A673 (cell line): Measurements from ENCODE around the gene GRK4. TPM values are rescaled to one million over a fixed set of nuclear protein-coding genes. Genes with fewer than 3 reads are reported as not detected.

Source experiments
- BruUV-seq: library from RNA; stranded (reverse); fragments of 400-500 nt; replicated peaks from 2 replicates; lab custom pipeline; 2021; lab: Mats Ljungman, UMichigan
- CTCF ChIA-PET: fragments of 300-600 bp; sonication (Branson Sonifier 250); formaldehyde crosslinking; loops from one replicate; lab custom pipeline; 2022; ENCODE audit warnings: antibody characterized with exemption; lab: Charles Lee
- POLR2A ChIA-PET: fragments of 300-600 bp; sonication (Branson Sonifier 250); formaldehyde crosslinking; loops from one replicate; lab custom pipeline; 2022; ENCODE audit warnings: antibody characterized with exemption; ENCODE audit not compliant: low non-redundant PET; lab: Charles Lee
- DNase-seq: peaks from one replicate; pipeline ENCODE4 v3.0.0-alpha.2; 2015; ENCODE audit warnings: low spot score
- H3K27ac ChIP-seq: fragments of 200-600 bp; sonication (generic); 2 replicates; pipeline ENCODE4 v1.5.1; 2016; ENCODE audit warnings: mixed run types, low read depth, mild to moderate bottlenecking, mixed read lengths, antibody characterized with exemption, low read length; ENCODE audit not compliant: poor library complexity, severe bottlenecking
- H3K27me3 ChIP-seq: fragments of 200-600 bp; sonication (generic); replicated peaks from 2 replicates; pipeline ENCODE4 v1.6.1; 2017; ENCODE audit warnings: mixed run types, low read depth, mild to moderate bottlenecking, mixed read lengths, antibody characterized with exemption, low read length; ENCODE audit not compliant: insufficient read depth, poor library complexity
- H3K36me3 ChIP-seq: fragments of 200-600 bp; sonication (generic); 2 replicates; pipeline ENCODE4 v1.6.1; 2016; ENCODE audit warnings: mixed run types, mild to moderate bottlenecking, mixed read lengths, antibody characterized with exemption, low read length; ENCODE audit not compliant: insufficient read depth, poor library complexity, severe bottlenecking
- H3K4me1 ChIP-seq: fragments of 200-600 bp; sonication (generic); 2 replicates; pipeline ENCODE4 v1.6.1; 2017; ENCODE audit warnings: mixed run types, mild to moderate bottlenecking, mixed read lengths, antibody characterized with exemption, low read length; ENCODE audit not compliant: insufficient read depth, poor library complexity, severe bottlenecking
- H3K4me3 ChIP-seq: fragments of 200-600 bp; sonication (generic); 2 replicates; pipeline ENCODE4 v1.5.1; 2016; ENCODE audit warnings: low read depth, mixed run types, mild to moderate bottlenecking, mixed read lengths, low read length; ENCODE audit not compliant: poor library complexity, severe bottlenecking
- H3K9me3 ChIP-seq: fragments of 200-600 bp; sonication (generic); 2 replicates; pipeline ENCODE4 v1.6.1; 2016; ENCODE audit warnings: mixed run types, low read depth, mild to moderate bottlenecking, mixed read lengths, antibody characterized with exemption, low read length; ENCODE audit not compliant: poor library complexity, severe bottlenecking
- EZH2 ChIP-seq: fragments of 200-600 bp; sonication (generic); IDR thresholded peaks from 2 replicates; pipeline ENCODE4 v1.6.1; 2017; ENCODE audit warnings: borderline replicate concordance, low read depth, mild to moderate bottlenecking, mixed read lengths, antibody characterized with exemption, low read length; ENCODE audit not compliant: poor library complexity, severe bottlenecking
- intact Hi-C: fragments of 100-400 bp; cut with micrococcal nuclease; formaldehyde crosslinking; loops from one replicate; pipeline ENCODE4 v1.10.0; 2022; ENCODE audit not compliant: unreplicated experiment
- total RNA-seq: library from RNA; stranded (reverse); gene quantifications from 2 replicates; pipeline ENCODE4 v1.2.3, GENCODE V29; 2021
- TF ChIP-seq, protein P1 (sequence below): fragments of 300-800, 200-600 bp; sonication (generic); conservative IDR thresholded peaks from 2 replicates; pipeline ENCODE4 v1.5.1; 2017; ENCODE audit warnings: low read depth, mild to moderate bottlenecking, antibody characterized with exemption, low read length, moderate library complexity, mixed read lengths

Gene GRK4
- total RNA-seq, 1 experiment from 2014 or later, result 5.9 TPM

DNA sequence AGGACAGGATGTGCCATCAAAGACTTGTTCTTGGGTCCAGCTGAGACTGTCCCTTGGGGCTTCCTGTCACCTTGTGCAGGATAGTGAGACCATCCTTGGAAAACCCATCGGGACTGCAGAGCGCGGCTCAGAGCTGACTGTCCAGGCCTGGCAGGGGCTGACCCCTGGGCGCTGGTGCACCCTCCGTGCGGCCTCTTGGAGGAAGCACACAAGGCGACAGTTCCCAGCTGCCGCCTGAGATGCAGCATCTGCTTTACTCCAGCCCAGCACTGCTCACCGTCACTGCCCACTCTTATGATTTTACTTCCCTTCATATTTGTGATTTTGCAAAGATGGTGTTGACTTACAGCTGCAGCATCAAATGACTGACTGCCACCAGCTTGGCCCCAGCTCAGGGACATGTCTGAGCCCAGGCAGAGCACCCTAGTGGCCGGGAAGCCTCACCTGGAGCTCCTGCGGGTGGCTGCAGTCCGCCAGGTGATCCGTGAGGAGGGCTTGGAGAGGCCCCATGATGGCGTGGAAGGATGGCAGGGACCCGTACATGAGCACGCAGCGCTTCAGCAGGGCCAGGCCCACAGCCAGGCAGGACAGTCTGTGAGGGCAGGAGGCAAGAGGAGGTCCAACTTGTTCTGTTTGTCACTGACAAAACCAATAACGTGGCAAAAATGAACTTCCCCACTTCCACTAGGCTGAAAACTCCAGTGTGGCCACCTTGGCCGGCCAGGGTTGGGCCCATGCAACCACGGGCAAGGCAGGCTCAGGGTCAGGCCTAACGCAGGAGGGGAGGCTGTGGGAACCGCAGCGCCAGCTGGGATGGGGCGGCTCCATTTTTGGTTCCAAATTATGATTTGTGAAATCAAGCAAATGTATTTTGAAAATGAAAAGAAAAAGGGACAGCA, 22.0 kb upstream of the GRK4 start:
- intact Hi-C loops, result no loop called here
- TF ChIP-seq EZH2, result no peak
- TF ChIP-seq, protein P1, sequence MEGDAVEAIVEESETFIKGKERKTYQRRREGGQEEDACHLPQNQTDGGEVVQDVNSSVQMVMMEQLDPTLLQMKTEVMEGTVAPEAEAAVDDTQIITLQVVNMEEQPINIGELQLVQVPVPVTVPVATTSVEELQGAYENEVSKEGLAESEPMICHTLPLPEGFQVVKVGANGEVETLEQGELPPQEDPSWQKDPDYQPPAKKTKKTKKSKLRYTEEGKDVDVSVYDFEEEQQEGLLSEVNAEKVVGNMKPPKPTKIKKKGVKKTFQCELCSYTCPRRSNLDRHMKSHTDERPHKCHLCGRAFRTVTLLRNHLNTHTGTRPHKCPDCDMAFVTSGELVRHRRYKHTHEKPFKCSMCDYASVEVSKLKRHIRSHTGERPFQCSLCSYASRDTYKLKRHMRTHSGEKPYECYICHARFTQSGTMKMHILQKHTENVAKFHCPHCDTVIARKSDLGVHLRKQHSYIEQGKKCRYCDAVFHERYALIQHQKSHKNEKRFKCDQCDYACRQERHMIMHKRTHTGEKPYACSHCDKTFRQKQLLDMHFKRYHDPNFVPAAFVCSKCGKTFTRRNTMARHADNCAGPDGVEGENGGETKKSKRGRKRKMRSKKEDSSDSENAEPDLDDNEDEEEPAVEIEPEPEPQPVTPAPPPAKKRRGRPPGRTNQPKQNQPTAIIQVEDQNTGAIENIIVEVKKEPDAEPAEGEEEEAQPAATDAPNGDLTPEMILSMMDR, result no peak
- H3K27ac ChIP-seq, result no peak overlapping the region
- H3K4me1 ChIP-seq, result no peaks in the 10 kb centered on the region
- ChIA-PET POLR2A (no interaction called here), CTCF (no interaction called here)
- H3K27me3 ChIP-seq, result no peaks in the 10 kb centered on the region
- no TSS peak for BruUV-seq
- no peak overlapping the region for H3K4me3 ChIP-seq
- H3K36me3 ChIP-seq, result peaks cover 80% of the 10 kb centered on the region
- DNase-seq, result no peak
- no peaks in the 10 kb centered on the region for H3K9me3 ChIP-seq

DNA sequence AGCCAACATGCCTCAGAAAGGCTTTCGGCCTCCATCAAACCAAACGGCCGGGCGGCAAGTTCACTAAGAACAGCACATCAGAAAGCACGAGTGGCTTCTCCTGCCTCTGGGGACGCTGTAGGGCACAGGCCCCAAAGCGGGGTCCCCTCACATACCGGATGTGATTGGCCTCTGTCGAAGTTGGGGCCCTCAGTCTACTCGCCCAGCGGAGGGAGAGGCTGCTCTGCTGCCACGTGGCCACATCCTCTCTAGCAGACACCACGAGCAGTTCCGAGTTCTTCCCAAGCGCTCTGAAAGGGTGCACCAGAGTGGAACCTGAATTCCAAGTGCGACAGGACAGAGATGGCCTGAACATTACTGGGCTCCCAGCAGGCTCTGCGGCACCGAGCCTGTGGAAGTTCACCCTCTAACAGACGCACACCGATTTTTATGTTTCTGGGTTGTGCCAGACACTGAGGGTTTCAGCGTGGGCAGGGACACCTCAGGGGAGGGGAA, 21.3 kb upstream of the GRK4 start:
- DNase-seq, result no peak
- Histone ChIP-seq H3K4me1 (no peaks in the 10 kb centered on the region), H3K36me3 (peaks cover 84% of the 10 kb centered on the region), H3K27me3 (no peaks in the 10 kb centered on the region), H3K9me3 (no peaks in the 10 kb centered on the region), H3K27ac (no peak overlapping the region), H3K4me3 (no peak overlapping the region)
- POLR2A ChIA-PET, result no interaction called here
- TF ChIP-seq EZH2, result no peak
- TF ChIP-seq, protein P1, result no peak
- CTCF ChIA-PET, result no interaction called here
- BruUV-seq, result no TSS peak
- intact Hi-C loops, result no loop called here

DNA sequence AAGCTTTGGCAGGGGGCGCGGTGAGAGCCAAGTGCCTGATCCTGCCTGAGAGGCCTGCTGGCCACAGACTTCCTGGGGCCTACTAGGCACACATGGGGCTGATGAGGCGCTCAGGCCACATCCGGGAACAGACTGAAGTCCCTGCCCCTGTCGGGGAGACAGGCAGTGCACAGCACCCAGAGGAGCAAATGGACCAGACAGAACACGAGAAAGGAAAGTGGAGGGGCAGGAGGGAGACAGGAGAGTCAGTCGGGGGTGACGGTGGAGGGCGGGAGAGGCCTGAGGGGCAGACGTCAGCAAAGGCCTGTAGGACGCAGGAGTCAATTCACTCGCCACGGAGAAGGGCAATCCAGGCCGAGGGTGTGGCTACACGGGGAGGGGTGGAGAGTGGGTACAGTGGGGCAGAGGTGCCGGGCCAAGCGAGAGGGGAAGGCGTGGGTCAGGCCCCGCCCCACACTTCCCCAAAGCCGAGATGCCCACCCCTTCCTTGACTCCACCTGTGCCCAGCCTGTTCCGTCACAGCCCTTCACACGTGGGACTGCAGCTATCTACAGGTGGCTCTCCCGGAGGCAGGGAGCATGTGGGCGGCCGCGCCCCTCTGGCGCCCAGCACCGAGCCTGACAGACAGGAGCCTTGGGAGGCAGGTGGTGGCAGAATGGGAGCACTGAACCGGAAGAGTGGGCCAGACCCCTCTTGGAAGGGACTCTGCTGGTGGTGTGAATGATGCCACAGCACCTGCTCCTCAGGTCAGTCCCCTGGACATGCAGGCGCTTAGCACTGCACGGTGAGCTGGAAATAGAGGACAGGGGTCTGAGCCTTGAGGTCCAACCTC, 20.6 kb upstream of the GRK4 start:
- no TSS peak for BruUV-seq
- TF ChIP-seq, protein P1, result no peak
- no peak for TF ChIP-seq EZH2
- Histone ChIP-seq H3K4me1 (no peaks in the 10 kb centered on the region), H3K4me3 (no peak overlapping the region), H3K27ac (no peak overlapping the region), H3K9me3 (no peaks in the 10 kb centered on the region), H3K36me3 (peaks cover 84% of the 10 kb centered on the region), H3K27me3 (no peaks in the 10 kb centered on the region)
- no peak for DNase-seq
- intact Hi-C loops, result no loop called here
- ChIA-PET CTCF (interaction anchor here (0.5 kb wide), 1 partner anchor 21 kb away, joined by 3 read pairs; no protein-coding TSS in a partner anchor), POLR2A (no interaction called here)
